Stimulated activated CD4-positive, alpha-beta T cell treated with anti-CD3 and anti-CD28 coated beads, TNF-alpha, amount 100 ng/mL, for 48 hours (primary cell): ENCODE results near the gene TLNRD1.

Source experiments
- DNase-seq, 3 donors: peaks; one replicate each; pipeline ENCODE4 v3.0.0-alpha.2; 2020; ENCODE audit warnings: low read depth in 3 of 3

TLNRD1 gene

GRCh38 chr15:80977627-80978036 lies 23.1 kb upstream of the TLNRD1 start:
- peak in 2 of 3 donors; percentile 16 to 22 for DNase-seq

GRCh38 chr15:80978685-80979329 lies 21.9 kb upstream of the TLNRD1 start:
- DNase-seq: no peak

- DNase-seq: no peak
These were observed 21.1 kb upstream of the TLNRD1 start for GRCh38 chr15:80979538-80980200.

- DNase-seq: no peak
These were observed 18.5 kb upstream of the TLNRD1 start for GRCh38 chr15:80982205-80982604.

GRCh38 chr15:80982839-80983238 lies 17.9 kb upstream of the TLNRD1 start:
- no peak for DNase-seq

GRCh38 chr15:80984856-80985255 lies 15.9 kb upstream of the TLNRD1 start:
- DNase-seq: no peak

- no peak for DNase-seq
These were observed 14.7 kb upstream of the TLNRD1 start for GRCh38 chr15:80985981-80986380.

GRCh38 chr15:80986487-80986886 lies 14.2 kb upstream of the TLNRD1 start:
- DNase-seq: no peak

- no peak for DNase-seq
These were observed 12.5 kb upstream of the TLNRD1 start for GRCh38 chr15:80988148-80988796.

GRCh38 chr15:80989081-80989517 lies 11.6 kb upstream of the TLNRD1 start:
- no peak for DNase-seq

GRCh38 chr15:80989518-80990478 lies 10.9 kb upstream of the TLNRD1 start, which contains the start of gene MESD:
MESD (minus strand) TSS chr15:80989819; CDS start chr15:80989791, 28 bp downstream.
- peak; percentile 93 to 99 (median 98) for DNase-seq

GRCh38 chr15:80990955-80991354 lies 9.8 kb upstream of the TLNRD1 start:
- no peak for DNase-seq

- DNase-seq: no peak
These were observed 9.3 kb upstream of the TLNRD1 start for GRCh38 chr15:80991421-80991820.

GRCh38 chr15:80992006-80992405 lies 8.7 kb upstream of the TLNRD1 start:
- no peak for DNase-seq

- no peak for DNase-seq
These were observed 8.3 kb upstream of the TLNRD1 start for GRCh38 chr15:80992441-80992840.

- no peak for DNase-seq
These were observed 4.5 kb upstream of the TLNRD1 start for GRCh38 chr15:80996247-80996646.

- no peak for DNase-seq
These were observed 3.0 kb upstream of the TLNRD1 start for GRCh38 chr15:80997692-80998091.

- no peak for DNase-seq
These were observed 2.5 kb upstream of the TLNRD1 start for GRCh38 chr15:80998251-80998650.

- DNase-seq: peak; percentile 45 to 48 (median 46)
These were observed 1.1 kb upstream of the TLNRD1 start for GRCh38 chr15:80999623-81000036.

GRCh38 chr15:81000144-81000623 lies 539 bp upstream of the TLNRD1 start:
- DNase-seq: no peak
